Sigmoid colon (tissue), 7 donors: ENCODE results near the gene MAP4K4. TPM values are rescaled to one million over a fixed set of nuclear protein-coding genes. Genes with fewer than 3 reads are reported as not detected.

Source experiments
- DNase-seq: peaks from one replicate; pipeline ENCODE4 v3.0.0-alpha.2; 2019
- H3K27ac ChIP-seq, 4 donors: fragments of 200-600 bp; sonication (generic); one replicate each; pipeline ENCODE4 v1.5.1; 2016 to 2019; ENCODE audit warnings: mild to moderate bottlenecking in 1 of 4
- H3K27me3 ChIP-seq, 3 donors: fragments of 200-600 bp; sonication (generic); one replicate each; pipeline ENCODE4 v1.5.1; 2019; ENCODE audit warnings: mild to moderate bottlenecking in 1 of 3
- H3K36me3 ChIP-seq, 4 donors: fragments of 200-600 bp; sonication (generic); one replicate each; pipeline ENCODE4 v1.5.1; 2016 to 2019
- H3K4me1 ChIP-seq, 4 donors: fragments of 200-600 bp; sonication (generic); one replicate each; pipeline ENCODE4 v1.5.1; 2017 to 2019
- H3K4me3 ChIP-seq, 4 donors: fragments of 200-600 bp; sonication (generic); one replicate each; pipeline ENCODE4 v1.5.1; 2017 to 2019; ENCODE audit warnings: mild to moderate bottlenecking in 2 of 4, moderate library complexity in 1 of 4
- H3K9me3 ChIP-seq, 4 donors: fragments of 200-600 bp in 3 of 4; sonication (generic) in 3 of 4; one replicate each; pipeline versions ENCODE4 v1.5.1 to v1.6.1; 2013 to 2019
- CTCF ChIP-seq, 4 experiments: fragments of 450-650 bp in 3 of 4; fragments of 200-600 bp in 1 of 4; IDR thresholded peaks; one replicate each; pipeline ENCODE4 v1.5.1; 2016 to 2019; ENCODE audit warnings: antibody characterized with exemption in 4 of 4, mild to moderate bottlenecking in 3 of 4, moderate library complexity in 2 of 4
- EP300 ChIP-seq, 4 donors: sonication (generic); formaldehyde crosslinking; IDR thresholded peaks; one replicate each; pipeline ENCODE4 v1.6.1; 2017; ENCODE audit warnings: antibody characterized with exemption in 4 of 4
- POLR2A ChIP-seq, 2 donors: fragments of 450-650 bp; IDR thresholded peaks; one replicate each; pipeline ENCODE4 v1.6.1; 2016; ENCODE audit warnings: antibody characterized with exemption in 2 of 2, mild to moderate bottlenecking in 2 of 2, moderate library complexity in 2 of 2
- POLR2AphosphoS5 ChIP-seq, 4 donors: sonication (generic); formaldehyde crosslinking; IDR thresholded peaks; one replicate each; pipeline ENCODE4 v1.6.1; 2017; ENCODE audit warnings: antibody characterized with exemption in 4 of 4
- WGBS, 2 donors: extraction: QIAGEN DNeasy Blood & Tissue Kit; methylation state at CpG; one replicate each; pipeline ENCODE4 v1.1.7; 2013; 5-methylcytosine and 5-hydroxymethylcytosine counted together
- intact Hi-C: fragments of 100-400 bp; cut with DNase I; formaldehyde crosslinking; loops from one replicate; pipeline ENCODE4 v1.15.1; 2023
- polyA plus RNA-seq, 3 donors: library from polyadenylated mRNA; stranded (reverse); fragments of 200-250 nt; gene quantifications; one replicate each; pipeline ENCODE4 v1.2.3, GENCODE V29; 2013
- total RNA-seq, 4 donors: library from RNA; depleted of rRNA; stranded (reverse); fragments of >200 nt; gene quantifications; one replicate each; pipeline ENCODE4 v1.1.0, GENCODE V29; 2016
- donor health status: healthy with polysubstance abuse.
- donor health status: Bipolar disorder and iron deficiency.
- donor health status: healthy.

MAP4K4 gene
- total RNA-seq (10 to 100 TPM; 37.2 to 62.9 (median 48.9) TPM), polyA plus RNA-seq (10 to 100 TPM in 2 of 3 donors, 1 to 10 TPM in 1; 8.8 to 28.6 (median 11.4) TPM)

DNA sequence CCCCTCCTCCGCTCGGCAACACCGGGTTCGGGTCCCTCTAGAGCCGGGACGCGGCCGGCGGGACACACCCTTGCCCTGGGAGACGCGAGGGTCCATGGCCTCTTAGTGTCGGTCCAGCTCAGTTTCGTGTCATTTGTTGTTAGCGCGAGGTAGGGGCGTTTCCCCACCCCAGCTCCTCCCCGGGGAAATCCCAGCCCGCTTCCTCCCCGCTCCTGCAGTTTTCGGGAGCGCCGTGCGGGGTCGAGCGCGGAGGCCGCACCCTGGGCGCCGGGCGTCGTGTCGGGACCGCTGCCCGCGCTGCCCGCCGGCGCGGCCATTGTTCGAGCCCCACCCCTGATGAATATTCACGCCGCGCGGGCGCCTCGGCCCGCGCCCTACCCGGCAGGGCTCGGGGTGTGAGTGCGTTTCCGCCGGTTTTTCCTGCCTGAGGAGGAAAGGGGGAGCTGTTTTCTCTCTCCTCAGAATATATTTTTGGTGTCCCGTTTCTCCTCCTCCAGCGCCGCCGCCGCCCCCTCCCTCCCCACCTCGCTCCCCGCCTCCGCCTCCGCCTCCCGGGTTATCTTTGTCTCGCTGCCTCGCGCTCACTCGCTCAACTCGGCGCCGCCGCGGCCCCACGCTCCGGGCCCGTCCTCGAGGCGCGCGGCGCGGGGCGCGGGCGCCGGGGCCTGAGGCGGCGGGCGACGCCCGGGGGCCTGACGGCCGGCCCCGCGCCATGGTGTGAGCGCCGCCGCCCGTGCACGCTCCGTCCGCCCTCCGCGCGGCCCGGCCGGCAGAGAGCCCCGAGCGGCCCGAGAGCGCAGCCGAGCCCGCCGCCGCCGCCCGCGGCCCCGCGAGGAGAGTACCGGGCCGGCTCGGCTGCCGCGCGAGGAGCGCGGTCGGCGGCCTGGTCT, at the start of gene MAP4K4:
TSS of gene MAP4K4 (plus strand) at position 584 of the 890 bp plus-strand sequence. CDS start 374 bp downstream, outside the sequence.
- H3K9me3 ChIP-seq, result peaks cover 0 to 3% (median 0%) of the 10 kb centered on the region in 4 donors
- intact Hi-C loops, result loop anchor here (5.0 kb wide), 3 partner anchors 130 to 365 kb away; no protein-coding TSS in a partner anchor
- 0% methylated on average over 129 of the region's 129 CpGs for WGBS, 2 donors
- TF ChIP-seq POLR2AphosphoS5 (IDR thresholded peaks at IDR 0.05) (peak in 3 of 4 donors; percentile 36 to 60 (median 48)), CTCF (IDR thresholded peaks at IDR 0.05) (peak in 1 of 4 experiments; percentile 16), POLR2A (IDR thresholded peaks at IDR 0.05) (no peak)
- H3K27me3 ChIP-seq, result no peaks in the 10 kb centered on the region
- H3K27ac ChIP-seq, result peak within 1 kb of the TSS; percentile 88 to 90 (median 88)
- peaks cover 0 to 41% (median 17%) of the 10 kb centered on the region in 4 donors for H3K4me1 ChIP-seq
- peak; percentile 92 for DNase-seq
- peak within 1 kb of the TSS; percentile 64 to 76 (median 68) for H3K4me3 ChIP-seq
- H3K36me3 ChIP-seq, result no peaks in the 10 kb centered on the region

DNA sequence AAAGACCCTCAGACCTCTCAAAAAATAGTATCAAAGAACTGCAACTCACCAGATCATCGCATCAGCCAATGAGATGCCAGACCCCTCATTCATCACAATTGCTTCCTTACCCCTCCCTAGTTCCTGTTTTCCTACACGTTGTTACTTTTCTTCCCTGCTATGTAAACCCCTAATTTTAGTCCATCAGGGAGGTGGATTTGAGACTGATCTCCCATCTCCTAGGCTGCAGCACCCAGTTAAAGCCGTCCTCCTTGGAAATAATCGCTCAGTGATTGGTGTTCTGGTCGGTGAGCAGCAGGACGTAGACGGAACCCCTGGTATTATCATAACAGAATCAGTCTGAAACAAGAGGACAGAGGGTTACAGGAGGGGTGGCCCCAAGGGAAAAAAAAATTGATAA, 44.0 kb upstream of the MAP4K4 start:
- intact Hi-C loops, result no loop called here
- no peak for TF ChIP-seq POLR2AphosphoS5 (IDR thresholded peaks at IDR 0.05)
- no peak for TF ChIP-seq CTCF (IDR thresholded peaks at IDR 0.05)
- no peak for TF ChIP-seq EP300 (IDR thresholded peaks at IDR 0.05)
- TF ChIP-seq POLR2A (IDR thresholded peaks at IDR 0.05), result no peak
- WGBS, 2 donors, result 83 to 84% methylated on average over 7 of the region's 7 CpGs

DNA sequence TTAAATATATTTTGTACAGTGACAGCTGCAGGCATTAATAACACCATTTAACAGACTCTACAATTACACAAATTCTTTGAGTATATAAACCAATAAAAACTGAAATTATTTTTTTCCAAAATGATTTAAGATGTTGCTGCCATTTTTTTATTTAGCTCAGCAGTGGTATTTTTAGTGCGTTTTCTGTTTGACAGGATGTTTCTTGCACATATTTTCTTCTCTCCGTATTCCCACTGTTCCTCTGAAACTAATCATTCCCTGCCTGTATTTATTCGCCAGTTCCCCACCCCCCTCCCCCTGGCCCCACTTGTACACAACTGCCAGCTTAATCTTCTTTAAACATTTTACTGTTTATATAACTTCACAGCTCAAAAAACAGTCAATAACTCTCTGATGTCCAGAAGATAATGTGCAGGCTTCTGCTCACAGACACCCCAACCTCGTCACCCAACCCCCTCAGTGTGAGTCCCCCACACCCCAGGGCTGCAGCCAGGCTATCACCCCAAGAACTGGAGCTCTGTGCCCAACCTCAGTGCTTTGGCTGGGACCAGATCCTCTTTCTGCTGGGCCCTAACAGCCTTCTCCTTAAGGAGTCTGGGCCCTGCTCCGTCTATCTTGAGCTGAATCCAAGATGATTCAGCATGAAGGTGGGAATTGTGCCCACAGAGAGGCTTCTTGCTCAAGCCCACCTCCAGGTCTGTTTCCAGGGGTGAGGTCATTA, 41.6 kb upstream of the MAP4K4 start:
- peak overlapping the region in 3 of 4 donors; percentile 69 to 76 (median 74) for H3K27ac ChIP-seq
- intact Hi-C loops, result loop anchor here (2.0 kb wide), 1 partner anchor 39 kb away; no protein-coding TSS in a partner anchor
- TF ChIP-seq CTCF (IDR thresholded peaks at IDR 0.05) (no peak), POLR2AphosphoS5 (IDR thresholded peaks at IDR 0.05) (no peak)

More for the DNA sequence above, 44.0 kb upstream of the MAP4K4 start:
- Histone ChIP-seq H3K27ac (no peak overlapping the region), H3K9me3 (no peaks in the 10 kb centered on the region), H3K27me3 (no peaks in the 10 kb centered on the region), H3K4me3 (no peak overlapping the region), H3K36me3 (no peaks in the 10 kb centered on the region), H3K4me1 (peaks cover 0 to 25% (median 15%) of the 10 kb centered on the region in 4 donors)
- no peak for DNase-seq

DNA sequence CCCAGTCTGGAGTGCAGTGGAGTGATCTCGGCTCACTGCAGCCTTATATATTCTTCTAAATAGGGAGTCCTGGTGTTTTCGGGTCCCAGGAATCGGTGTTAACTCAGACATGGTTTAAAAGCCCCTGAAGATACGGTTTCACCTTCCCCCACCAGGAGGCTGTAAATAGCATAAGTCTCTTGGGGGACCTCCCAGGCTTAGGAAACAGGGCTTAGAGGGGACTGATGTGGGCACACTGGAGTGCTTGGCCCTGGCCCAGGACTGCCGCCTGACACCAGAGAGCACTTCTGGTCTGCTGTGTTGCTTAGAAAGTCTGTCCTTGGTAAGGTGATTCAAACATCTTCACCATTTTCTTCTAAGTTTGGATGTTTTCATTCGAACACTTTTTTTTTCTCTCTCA, 39.7 kb upstream of the MAP4K4 start:
- H3K27me3 ChIP-seq, result no peaks in the 10 kb centered on the region
- intact Hi-C loops, result loop anchor here (2.0 kb wide), 1 partner anchor 37 kb away; no protein-coding TSS in a partner anchor
- H3K9me3 ChIP-seq, result no peaks in the 10 kb centered on the region
- DNase-seq, result no peak
- WGBS, 2 donors, result 85 to 94% methylated on average over 6 of the region's 6 CpGs
- no peak overlapping the region for H3K27ac ChIP-seq
- no peak overlapping the region for H3K4me3 ChIP-seq
- H3K36me3 ChIP-seq, result no peaks in the 10 kb centered on the region
- TF ChIP-seq CTCF (IDR thresholded peaks at IDR 0.05) (no peak), POLR2A (IDR thresholded peaks at IDR 0.05) (no peak), EP300 (IDR thresholded peaks at IDR 0.05) (no peak), POLR2AphosphoS5 (IDR thresholded peaks at IDR 0.05) (no peak)
- peaks cover 0 to 28% (median 15%) of the 10 kb centered on the region in 4 donors for H3K4me1 ChIP-seq

More for the DNA sequence above, 41.6 kb upstream of the MAP4K4 start:
- Histone ChIP-seq H3K27me3 (no peaks in the 10 kb centered on the region), H3K4me3 (no peak overlapping the region), H3K36me3 (no peaks in the 10 kb centered on the region), H3K9me3 (no peaks in the 10 kb centered on the region), H3K4me1 (peaks cover 0 to 28% (median 15%) of the 10 kb centered on the region in 4 donors)
- peak; percentile 81 for DNase-seq
- WGBS, 2 donors, result 72 to 88% methylated on average over 5 of the region's 5 CpGs
